NOMO-1 treated with DMSO at 0.1 percent for 48 hours (cell line): ENCODE data around the gene ZNF892.
A peak's percentile ranks its signal among the peaks of the same experiment; 100 is the strongest.
"Not testable (repeated sequence)": the region's sequence is repeated elsewhere in the genome, so short reads cannot be mapped to it uniquely, and the experiment has no call there.

Source experiments
- DNase-seq: peaks from one replicate; lab custom pipeline; 2025; ENCODE audit not compliant: unreplicated experiment; lab: John Stamatoyannopoulos, UW

Gene ZNF892

DNA sequence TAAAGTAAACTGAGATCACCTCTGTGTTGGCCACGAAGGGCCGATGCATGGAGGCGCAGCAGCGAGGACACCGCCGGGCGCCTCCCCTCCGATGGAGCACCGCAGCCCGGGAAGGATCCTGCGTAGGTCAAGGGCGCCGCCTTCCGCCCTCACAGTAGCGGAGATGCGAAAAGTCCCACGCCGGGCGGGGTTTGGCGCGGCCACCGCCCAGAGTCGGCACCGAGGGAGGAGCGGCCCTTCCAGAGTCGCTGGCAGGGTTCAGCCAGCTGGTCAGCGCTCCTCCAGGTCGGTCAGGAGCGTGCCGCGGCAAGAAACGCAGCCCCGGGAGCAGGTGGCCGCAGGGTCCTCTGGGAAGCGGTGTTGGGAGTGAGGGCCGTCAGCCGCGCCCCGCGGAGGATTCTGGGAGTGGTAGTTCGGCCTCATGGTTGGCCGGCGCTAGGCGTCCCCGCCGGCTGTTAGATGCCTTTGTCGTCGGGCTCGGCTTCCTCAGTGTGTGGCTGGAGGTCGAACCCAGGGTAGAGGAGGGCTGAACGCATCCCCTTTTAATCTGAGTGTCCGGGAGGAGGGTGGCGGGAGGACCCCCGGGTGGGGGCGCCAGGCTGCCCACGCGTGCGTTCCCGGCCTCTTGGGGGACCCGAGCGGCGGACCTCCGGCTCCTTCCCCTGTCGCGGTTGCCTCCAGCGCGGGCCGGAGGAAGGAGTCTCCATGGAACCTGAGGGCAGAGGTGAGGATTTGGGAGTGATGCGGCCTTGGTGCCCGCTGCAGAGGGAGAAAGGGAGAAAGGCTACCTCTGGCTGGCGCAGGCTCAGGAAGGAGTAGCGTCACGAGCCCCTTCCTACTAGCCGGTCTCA lies at the start of gene ZNF892:
Gene ZNF892, plus strand, starts transcription at position 411 of the 851 bp plus-strand sequence. Its CDS starts 295 bp downstream, at position 706.
- peak; percentile 84 for DNase-seq

DNA sequence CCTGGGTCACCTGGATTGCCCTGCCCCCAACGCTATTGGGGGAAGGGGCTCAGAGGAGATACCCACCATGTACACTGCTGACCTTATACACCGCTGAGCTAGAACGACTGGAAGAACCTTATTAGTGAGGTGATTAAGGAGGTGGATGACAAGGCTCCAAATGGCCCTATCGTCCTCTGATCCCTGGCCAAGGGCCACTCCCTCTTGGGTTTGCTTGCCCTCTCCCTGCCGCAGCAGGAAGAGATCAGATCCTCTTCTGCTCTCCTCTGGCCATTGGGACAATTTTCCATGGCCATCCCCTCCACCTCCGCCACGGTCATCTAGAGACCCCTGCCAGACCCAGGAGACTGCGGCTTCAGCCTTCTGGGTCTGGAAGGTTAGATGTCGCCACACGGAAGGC lies 48.9 kb upstream of the ZNF892 start:
- no peak for DNase-seq

DNA sequence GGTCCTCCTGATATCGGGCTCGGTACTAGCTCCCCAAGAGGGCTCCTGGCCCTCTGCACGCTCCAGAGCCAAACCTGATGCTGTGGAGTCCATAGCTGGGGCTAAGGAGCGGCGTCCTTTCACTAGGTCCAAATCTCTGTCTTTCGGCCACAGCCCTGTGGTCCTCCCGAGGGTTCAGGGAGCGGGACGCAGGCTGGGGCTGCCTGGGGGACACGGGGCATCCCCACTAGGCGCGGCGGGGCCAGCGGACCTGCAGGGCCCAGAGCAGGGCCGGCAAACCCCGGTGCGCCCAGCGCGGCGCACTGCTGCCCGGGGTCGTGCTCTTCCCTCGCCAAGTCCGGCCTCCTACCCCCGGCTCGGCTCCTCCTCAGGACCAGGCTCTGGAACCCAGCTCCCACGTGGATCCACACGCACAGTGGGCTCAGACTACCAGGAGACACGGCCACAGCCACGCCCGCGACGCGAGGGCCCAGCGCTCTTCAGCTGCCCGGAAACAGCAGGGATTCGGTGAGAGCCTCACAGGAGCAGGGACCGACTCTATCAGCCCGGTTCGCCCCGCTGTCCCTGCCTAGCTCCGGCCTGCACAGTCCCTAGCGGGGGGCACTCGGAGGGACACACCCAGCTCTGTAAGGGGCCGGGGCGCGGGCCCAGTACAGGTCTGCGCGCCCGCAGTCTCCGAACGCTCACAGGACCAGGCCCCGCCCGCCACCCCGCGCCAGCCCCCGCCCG lies 48.3 kb upstream of the ZNF892 start:
- DNase-seq = no peak

GRCh38 chr2:95159690-95160449 lies 47.5 kb upstream of the ZNF892 start, which contains the start of gene ZNF514:
Gene ZNF514 (minus strand): TSS chr2:95159848. CDS start chr2:95153253, 6,595 bp downstream.
- DNase-seq = peak; percentile 65

DNA sequence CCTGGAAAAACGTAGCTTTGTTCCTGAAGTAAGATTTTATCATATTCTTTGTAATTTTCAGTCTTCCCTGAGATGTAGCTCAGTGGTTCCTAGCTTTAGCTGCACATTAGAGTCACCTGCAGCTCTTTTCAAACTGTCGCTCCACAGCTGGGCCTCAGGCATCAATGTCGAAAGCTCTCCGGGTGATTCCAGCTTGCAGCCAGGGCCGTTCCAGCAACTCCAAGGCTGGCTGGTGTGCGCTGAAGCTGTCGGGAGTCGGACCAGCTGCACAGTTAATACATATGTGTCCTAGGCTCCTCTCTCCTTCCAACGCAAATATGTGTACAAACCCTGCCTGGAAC lies 42.3 kb upstream of the ZNF892 start:
- DNase-seq = no peak

- peak; percentile 94 for DNase-seq
Observed at GRCh38 chr2:95165371-95166064, 41.8 kb upstream of the ZNF892 start, which contains the start of gene ZNF2. Gene ZNF2 (plus strand): TSS chr2:95165809. CDS start chr2:95176227, 10,418 bp downstream.

DNA sequence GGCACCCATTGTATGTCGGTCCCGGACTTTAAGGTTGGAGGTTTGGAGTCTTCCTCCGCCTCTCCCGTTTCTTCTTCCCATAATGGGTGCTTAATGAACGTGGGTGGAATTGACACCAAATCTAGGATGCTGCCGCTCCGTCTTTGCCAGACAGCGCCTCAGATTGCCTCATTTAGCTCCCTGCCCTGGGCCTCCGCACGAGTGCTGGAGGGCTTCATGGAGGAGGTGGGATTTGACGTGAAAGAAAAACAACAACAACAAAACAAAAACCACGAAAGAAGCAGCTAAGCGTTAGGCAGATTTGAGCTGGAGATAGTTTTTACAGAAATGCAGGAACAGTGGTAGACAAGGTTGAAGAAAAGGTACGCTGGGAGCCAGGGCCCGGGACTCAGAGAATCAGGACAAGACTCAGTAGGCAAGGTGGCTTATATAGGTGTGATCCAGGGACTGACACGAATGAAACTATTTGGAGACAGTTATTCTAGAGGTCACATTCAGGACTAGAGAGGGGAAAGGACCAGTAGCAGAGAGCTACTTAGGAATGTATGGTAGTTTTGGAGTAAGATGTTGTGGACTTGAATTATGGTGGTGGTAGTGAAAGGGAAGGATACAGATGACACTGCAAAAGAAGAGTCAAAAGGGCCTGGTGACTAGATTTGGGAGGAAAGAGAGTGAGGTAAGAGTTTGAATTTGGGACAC lies 41.1 kb upstream of the ZNF892 start:
- DNase-seq = no peak

DNA sequence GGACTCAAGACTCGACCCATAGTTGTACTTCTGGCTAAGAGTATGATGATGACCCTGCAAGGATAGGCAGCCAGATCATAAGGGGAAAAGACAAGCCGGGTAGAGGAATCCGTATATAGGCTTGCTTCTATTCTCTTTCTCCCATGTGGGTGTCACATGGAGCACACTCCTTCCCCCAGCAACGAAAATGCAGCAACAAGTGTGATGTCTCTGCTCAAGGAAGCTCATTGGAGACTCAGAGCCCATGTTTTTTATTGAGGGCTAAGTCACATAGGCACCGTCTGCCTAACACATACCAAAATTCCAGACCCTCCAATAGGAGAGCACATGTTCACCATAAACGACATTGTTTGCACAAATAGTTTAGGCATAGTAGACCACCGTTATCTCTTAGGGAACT lies 35.4 kb upstream of the ZNF892 start:
- no peak for DNase-seq

GRCh38 chr2:95174031-95174542 lies 33.2 kb upstream of the ZNF892 start:
- no peak for DNase-seq

- DNase-seq = no peak
Observed at GRCh38 chr2:95179451-95179850, 27.9 kb upstream of the ZNF892 start.

- no peak for DNase-seq
Observed at GRCh38 chr2:95181774-95182173, 25.5 kb upstream of the ZNF892 start.

- no peak for DNase-seq
Observed at GRCh38 chr2:95185197-95185596, 22.1 kb upstream of the ZNF892 start.

GRCh38 chr2:95185973-95186372 lies 21.3 kb upstream of the ZNF892 start:
- DNase-seq = no peak

DNA sequence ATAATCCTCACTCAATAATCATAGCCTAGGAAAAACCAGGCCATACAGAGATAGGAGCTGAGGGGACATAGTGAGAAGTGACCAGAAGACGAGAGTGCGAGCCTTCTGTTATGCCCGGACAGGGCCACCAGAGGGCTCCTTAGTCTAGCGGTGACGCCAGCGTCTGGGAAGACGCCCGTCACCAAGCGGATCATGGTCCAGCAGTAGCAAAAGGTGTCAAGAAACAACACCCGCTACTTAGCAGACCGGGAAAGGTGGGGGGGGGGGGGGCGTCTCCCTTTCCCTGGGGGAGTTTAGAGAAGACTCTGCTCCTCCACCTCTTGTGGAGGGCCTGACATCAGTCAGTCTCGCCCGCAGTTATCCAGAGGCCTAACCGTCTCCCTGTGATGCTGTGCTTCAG lies 14.4 kb upstream of the ZNF892 start:
- not testable (repeated sequence) for DNase-seq

- DNase-seq = no peak
Observed at GRCh38 chr2:95203911-95204310, 3.4 kb upstream of the ZNF892 start.

DNA sequence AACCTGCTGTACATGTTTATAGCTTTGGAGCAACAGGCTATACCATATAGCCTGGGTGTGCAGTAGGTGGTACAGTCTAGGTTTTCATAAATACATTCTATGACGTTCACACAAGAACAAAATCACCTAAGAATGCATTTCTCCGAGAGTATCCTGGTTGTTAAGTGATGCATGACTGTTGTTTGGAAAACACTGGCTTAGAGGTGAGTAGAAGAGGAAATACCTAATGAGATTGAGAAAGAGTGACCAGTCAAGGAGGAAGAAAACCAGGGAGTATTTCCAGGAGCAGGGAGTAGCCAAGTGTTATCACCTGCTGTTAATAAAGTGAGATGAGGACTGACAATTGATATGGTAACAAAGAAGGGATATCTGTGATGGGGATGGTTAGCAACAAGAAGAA lies 2.9 kb upstream of the ZNF892 start:
- DNase-seq = no peak

GRCh38 chr2:95206096-95206495 lies 1.2 kb upstream of the ZNF892 start:
- no peak for DNase-seq

DNA sequence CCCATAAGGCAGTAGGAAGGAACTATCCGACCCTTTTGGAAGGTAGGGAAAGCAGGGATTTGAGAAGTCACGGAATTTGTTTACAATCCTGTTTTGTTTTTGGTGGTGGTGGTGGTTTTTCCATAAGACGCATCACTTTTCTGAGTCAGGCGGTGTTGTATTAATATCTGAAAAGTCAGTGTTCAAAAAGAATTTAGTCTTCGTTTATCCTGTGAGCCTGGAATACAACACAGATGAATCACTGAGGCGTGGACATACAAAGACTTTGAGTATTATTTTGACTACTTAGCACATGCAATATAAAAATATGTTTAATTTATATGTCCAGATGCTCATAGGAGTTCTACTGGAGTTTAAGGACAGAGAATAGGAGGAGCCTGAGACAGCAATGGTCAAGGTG lies 785 bp downstream of the ZNF892 start:
- no peak for DNase-seq

DNA sequence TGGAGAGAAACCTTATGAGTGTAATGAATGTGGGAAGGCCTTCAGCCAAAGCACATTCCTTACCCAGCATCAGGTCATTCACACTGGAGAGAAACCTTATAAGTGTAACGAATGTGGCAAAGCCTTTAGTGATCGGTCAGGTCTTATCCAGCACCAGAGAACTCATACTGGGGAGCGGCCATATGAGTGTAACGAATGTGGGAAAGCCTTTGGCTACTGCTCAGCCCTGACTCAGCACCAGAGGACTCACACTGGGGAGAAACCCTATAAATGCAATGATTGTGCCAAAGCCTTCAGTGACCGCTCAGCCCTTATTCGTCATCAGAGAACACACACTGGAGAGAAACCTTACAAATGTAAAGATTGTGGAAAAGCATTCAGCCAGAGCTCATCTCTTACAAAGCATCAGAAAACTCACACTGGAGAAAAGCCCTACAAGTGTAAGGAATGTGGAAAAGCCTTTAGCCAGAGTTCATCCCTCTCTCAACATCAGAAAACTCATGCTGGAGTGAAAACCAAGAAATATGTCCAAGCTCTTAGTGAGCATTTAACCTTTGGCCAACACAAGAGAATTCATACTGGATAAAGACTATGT lies 7.8 kb downstream of the ZNF892 start:
- no peak for DNase-seq

DNA sequence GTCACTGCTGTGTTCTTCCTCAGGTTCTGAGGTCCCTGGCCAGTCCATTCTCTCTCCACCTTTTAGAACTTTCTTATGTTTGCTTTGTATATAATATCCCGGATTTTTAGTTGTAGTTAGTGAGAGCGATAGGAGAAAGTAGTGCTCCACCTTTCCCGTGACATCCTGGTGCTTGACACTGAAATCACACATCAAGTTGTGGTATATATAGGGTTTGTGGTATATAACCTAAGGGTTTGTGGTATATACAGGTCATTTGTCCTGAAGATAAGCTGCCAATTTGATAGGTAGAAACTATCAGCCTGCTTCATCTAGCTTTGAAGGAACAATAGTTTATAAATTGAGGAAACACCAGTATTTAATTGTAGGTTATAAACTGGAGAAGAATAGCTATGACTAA lies 13.1 kb downstream of the ZNF892 start:
- DNase-seq = no peak
